ENCODE data around the gene ADIPOR2. TPM values are rescaled to one million over a fixed set of nuclear protein-coding genes. Genes with fewer than 3 reads are reported as not detected.

ADIPOR2 gene
- total and polyA plus RNA-seq, 2 of the 4 experiments (the other 2 are of a cell fraction), result 20.0 to 24.9 TPM

GRCh38 chr12:1666215-1666614 lies 24.7 kb upstream of the ADIPOR2 start:
- Histone ChIP-seq H3K23ac (ENCODE audit: low read depth, low read length) (no peak overlapping the region), H3K9ac (ENCODE audit: low read depth, low read length) (no peak overlapping the region), H2AK9ac (replicated peaks; ENCODE audit: low read depth, low read length, poor library complexity) (no peak overlapping the region), H3K4ac (ENCODE audit: low read depth, low read length) (no peak overlapping the region), H3K4me2 (ENCODE audit: low read depth, low read length) (no peak overlapping the region), H3K4me3 (ENCODE audit: insufficient read depth, low read depth, low read length) (no peak overlapping the region), H3K18ac (ENCODE audit: low read depth, low read length) (no peak overlapping the region), H3K9me3 (ENCODE audit: control insufficient read depth, insufficient read depth, low read length) (no peaks in the 10 kb centered on the region), H4K20me1 (ENCODE audit: insufficient read depth, low read length) (no peaks in the 10 kb centered on the region), H3K79me1 (ENCODE audit: low read depth in 1 of 2, low read length in 2 of 2) (no peaks in the 10 kb centered on the region), H3K14ac (replicated peaks; ENCODE audit: low read depth, low read length) (no peak overlapping the region), H2BK20ac (ENCODE audit: low read depth, low read length) (no peak overlapping the region), H3K56ac (ENCODE audit: extremely low read depth, insufficient read depth, low read length) (no peak overlapping the region), H4K8ac (ENCODE audit: low read depth in 2 of 2, low read length in 2 of 2) (no peak overlapping the region), H3K9me1 (ENCODE audit: insufficient read depth, low read length) (peaks cover 4% of the 10 kb centered on the region; the same call in 1 of the 2 replicates), H2BK120ac (ENCODE audit: low read depth, low read length) (no peak overlapping the region), H4K91ac (ENCODE audit: insufficient read depth, low read depth, low read length) (no peak overlapping the region), H3K27ac (ENCODE audit: insufficient read depth, low read length) (no peak overlapping the region), H3K36me3 (ENCODE audit: control insufficient read depth, insufficient read depth, low read length) (no peaks in the 10 kb centered on the region), H3K4me1 (ENCODE audit: control insufficient read depth, insufficient read depth, low read length) (peaks cover 2% of the 10 kb centered on the region; the same call in 1 of the 2 replicates), H3K27me3 (ENCODE audit: control insufficient read depth, insufficient read depth, low read length) (no peaks in the 10 kb centered on the region; the same call in 1 of the 2 replicates), H2AFZ (replicated peaks; ENCODE audit: low read length, poor library complexity) (no peak overlapping the region), H2BK15ac (ENCODE audit: low read depth, low read length) (no peak overlapping the region), H4K5ac (ENCODE audit: low read depth, low read length) (no peak overlapping the region), H2AK5ac (ENCODE audit: low read depth, low read length) (no peak overlapping the region), H2BK5ac (ENCODE audit: low read depth, low read length, poor library complexity, severe bottlenecking) (no peak overlapping the region)
- dilution Hi-C loops (cut with HindIII; ENCODE audit: low sequenced_read_pairs, unreplicated experiment), result no loop called here
- intact Hi-C loops (cut with micrococcal nuclease), result no loop called here
- BruUV-seq (replicated peaks), result no TSS peak
- in situ Hi-C loops (cut with MboI; ENCODE audit: low sequenced_read_pairs), result loop anchor here (25.0 kb wide), 1 partner anchor 621 kb away; no protein-coding TSS in a partner anchor
- POLR2A ChIA-PET (ENCODE audit: unreplicated experiment), result no interaction called here
- no peak for DNase-seq
- TF ChIP-seq CEBPB (IDR thresholded peaks at IDR 0.05; ENCODE audit: low read depth, low read length) (no peak), ELK1 (IDR thresholded peaks at IDR 0.05; ENCODE audit: borderline replicate concordance, low read depth, low read length) (no peak), NFE2L2 (IDR thresholded peaks at IDR 0.05; ENCODE audit: low read depth, low read length) (no peak), CHD1 (IDR thresholded peaks at IDR 0.05; ENCODE audit: low read depth, low read length) (no peak), MAZ (IDR thresholded peaks at IDR 0.05; ENCODE audit: borderline replicate concordance, low read depth, low read length) (no peak), USF2 (IDR thresholded peaks at IDR 0.05; ENCODE audit: low read depth, low read length) (no peak), FOS (IDR thresholded peaks at IDR 0.05; ENCODE audit: low read depth, low read length) (no peak), POLR2A (IDR thresholded peaks at IDR 0.05; ENCODE audit: low read depth, low read length) (no peak), RFX5 (IDR thresholded peaks at IDR 0.05; ENCODE audit: low read depth, low read length) (no peak), MXI1 (IDR thresholded peaks at IDR 0.05; ENCODE audit: borderline replicate concordance, low read depth, low read length) (no peak), MAFK (IDR thresholded peaks at IDR 0.05; ENCODE audit: low read depth, low read length) (no peak), CTCF (conservative IDR thresholded peaks at IDR 0.05; ENCODE audit: low read depth, low read length) (no peak), RCOR1 (IDR thresholded peaks at IDR 0.05; ENCODE audit: insufficient replicate concordance, low read length) (no peak), RAD21 (IDR thresholded peaks at IDR 0.05; ENCODE audit: low read length) (no peak), BHLHE40 (IDR thresholded peaks at IDR 0.05; ENCODE audit: low read depth, low read length) (no peak), SMC3 (IDR thresholded peaks at IDR 0.05; ENCODE audit: low read depth, low read length) (no peak)
- WGBS, 2 experiments (ENCODE audit: extremely low coverage in 2 of 2, insufficient read length in 1 of 2), result no CpG with 5 or more reads among the region's 5 CpGs
- ATAC-seq (ENCODE audit: low read depth), result no peak
- CTCF ChIA-PET, result interaction anchor here (0.6 to 0.8 kb wide), 3 partner anchors 23 to 38 kb away, joined by 3 read pairs; no protein-coding TSS in a partner anchor
